ENCODE measurements around the gene BAZ1A. TPM values are rescaled to one million over a fixed set of nuclear protein-coding genes. Genes with fewer than 3 reads are reported as not detected.

The BAZ1A gene
- total and polyA plus RNA-seq, 2 of the 8 experiments (the other 6 are each of a cell fraction or from before 2014, with no cell fraction given): 8.0 to 23.1 TPM

DNA sequence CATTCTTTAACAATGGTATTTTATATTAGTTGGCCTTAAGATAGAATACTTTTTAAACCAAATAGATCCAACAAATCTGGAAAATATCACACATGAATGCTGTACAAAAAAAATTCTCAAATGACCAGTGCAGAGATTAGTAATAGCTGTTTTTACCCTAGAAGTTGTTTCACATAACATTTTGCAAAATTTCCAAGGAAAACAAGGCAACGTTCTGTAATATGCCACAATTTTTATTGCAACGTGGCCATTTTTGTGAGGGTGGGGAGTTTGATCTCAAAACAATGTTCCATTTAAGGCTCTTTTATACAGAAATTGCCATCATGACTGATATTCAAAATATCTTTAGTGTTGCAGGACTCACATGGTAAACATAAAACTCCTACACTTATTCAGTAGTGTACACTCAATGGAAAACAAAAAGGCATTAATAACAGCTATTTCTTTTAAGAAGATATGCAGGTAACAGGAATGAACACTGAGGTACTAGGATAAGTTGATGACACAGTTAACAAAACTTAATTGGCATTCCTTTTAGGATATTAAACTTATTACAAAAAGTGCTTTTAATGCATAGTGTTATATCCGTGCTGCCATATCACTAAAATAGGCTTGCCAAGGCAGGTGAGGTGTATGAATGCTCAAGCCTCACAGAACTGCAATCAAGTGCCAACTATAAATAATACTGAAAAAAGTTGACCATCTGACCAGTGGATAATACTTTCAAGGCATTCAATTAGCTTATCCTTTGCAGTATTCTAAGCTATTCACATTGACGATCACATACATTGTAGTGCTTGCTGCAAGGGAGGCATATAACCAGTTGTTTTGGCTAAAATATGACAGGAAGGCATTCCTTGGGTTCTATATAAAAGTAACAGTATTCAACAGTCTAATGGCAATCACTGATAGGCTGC lies 163.1 kb downstream of the BAZ1A start:
- no peak overlapping the region for H3K4ac ChIP-seq (replicated peaks; ENCODE audit: insufficient read length, low read depth, low read length)
- H2BK5ac ChIP-seq (ENCODE audit: low read depth, low read length): no peak overlapping the region
- no peak overlapping the region for H4K5ac ChIP-seq (ENCODE audit: insufficient read length, low read depth, low read length)
- H2AK5ac ChIP-seq (ENCODE audit: low read depth, low read length): no peak overlapping the region
- H2BK20ac ChIP-seq (ENCODE audit: low read length): no peak overlapping the region
- H3K36me3 ChIP-seq (ENCODE audit: control insufficient read depth in 2 of 4, insufficient read depth in 4 of 4, low read length in 3 of 4): peaks cover 0 to 14% (median 2%) of the 10 kb centered on the region in 4 experiments; a peak in 2 of 8 replicates
- 91% methylated on average over 4 of the region's 4 CpGs; no CpG with 5 or more reads in 1 of the 2 experiments for WGBS, 2 experiments (ENCODE audit: extremely low coverage in 1 of 2, insufficient coverage in 1 of 2, insufficient read length in 1 of 2, insufficient replicate concordance in 2 of 2, low coverage in 1 of 2, low lambda C conversion rate in 2 of 2, missing lambda C conversion rate in 1 of 2)
- H3K9me3 ChIP-seq (ENCODE audit: insufficient read depth in 2 of 2, low read depth in 1 of 2, low read length in 1 of 2): no peaks in the 10 kb centered on the region
- peaks cover 0 to 4% (median 0%) of the 10 kb centered on the region in 4 experiments; a peak in 3 of 7 replicates for H3K27me3 ChIP-seq (replicated peaks in 1 of 4; ENCODE audit: control insufficient read depth in 3 of 4, extremely low read depth in 1 of 4, insufficient read depth in 3 of 4, low read length in 3 of 4)
- H3K9ac ChIP-seq (replicated peaks in 1 of 4; ENCODE audit: extremely low read depth in 1 of 4, low read depth in 3 of 4, low read length in 3 of 4): no peak overlapping the region
- H2BK15ac ChIP-seq (ENCODE audit: low read length): no peak overlapping the region
- H2BK120ac ChIP-seq (replicated peaks; ENCODE audit: low read depth, low read length): no peak overlapping the region
- H4K8ac ChIP-seq (ENCODE audit: extremely low read depth, insufficient read depth, low read length): no peak overlapping the region
- no peak overlapping the region for H3K27ac ChIP-seq (ENCODE audit: low read depth, low read length)
- H3K23ac ChIP-seq (ENCODE audit: insufficient read length): no peak overlapping the region
- no peak overlapping the region for H2AFZ ChIP-seq (ENCODE audit: low read length)
- no peak overlapping the region for H3K56ac ChIP-seq (replicated peaks; ENCODE audit: insufficient read length, low read depth, low read length)
- H3K4me1 ChIP-seq (replicated peaks in 1 of 4; ENCODE audit: control insufficient read depth in 3 of 4, insufficient read depth in 4 of 4, low read length in 3 of 4): no peaks in the 10 kb centered on the region
- H3K79me2 ChIP-seq (ENCODE audit: control insufficient read depth in 1 of 2, insufficient read depth in 2 of 2, low read length in 2 of 2): peaks cover 0 to 7% of the 10 kb centered on the region in 2 experiments; a peak in 2 of 4 replicates
- H3K79me1 ChIP-seq (ENCODE audit: low read depth, low read length): no peaks in the 10 kb centered on the region
- no peak overlapping the region for H3K14ac ChIP-seq (ENCODE audit: insufficient read length)
- no peak overlapping the region for H3K4me3 ChIP-seq (ENCODE audit: extremely low read depth in 1 of 4, insufficient read depth in 2 of 4, low read depth in 3 of 4, low read length in 4 of 4)
- FAIRE-seq (no peak), DNase-seq (ENCODE audit: low read depth in 1 of 2, low spot score in 2 of 2) (no peak)
- POLR2A ChIA-PET (ENCODE audit: partially characterized antibody): interaction anchor here (1.7 to 6.3 kb wide), 2 partner anchors 12 to 18 kb away, joined by 4 to 31 read pairs; no protein-coding TSS in a partner anchor
- H3K18ac ChIP-seq (ENCODE audit: extremely low read depth, low read length): no peak overlapping the region
- H4K20me1 ChIP-seq (replicated peaks in 1 of 2; ENCODE audit: control insufficient read depth in 1 of 2, insufficient read depth in 2 of 2, low read length in 2 of 2): no peaks in the 10 kb centered on the region
- no peak overlapping the region for H2BK12ac ChIP-seq (ENCODE audit: low read depth, low read length)
- peaks cover 3% of the 10 kb centered on the region for H3K23me2 ChIP-seq (ENCODE audit: low read depth, low read length)
- H3K4me2 ChIP-seq (ENCODE audit: insufficient read depth in 1 of 2, low read depth in 2 of 2, low read length in 2 of 2): no peak overlapping the region
- H4K91ac ChIP-seq (replicated peaks; ENCODE audit: insufficient read length, low read length): no peak overlapping the region
- TF ChIP-seq TBP (IDR thresholded peaks at IDR 0.05; ENCODE audit: low read depth, low read length) (no peak), RFX5 (IDR thresholded peaks at IDR 0.05; ENCODE audit: borderline replicate concordance, low read depth, low read length) (no peak), CBX8 (IDR thresholded peaks at IDR 0.05; ENCODE audit: borderline replicate concordance, low read depth, low read length) (no peak)
- CTCF ChIA-PET (ENCODE audit: partially characterized antibody): interaction anchor here (0.7 to 1.0 kb wide), 3 partner anchors 11 to 40 kb away, joined by 3 to 5 read pairs (median 4); no protein-coding TSS in a partner anchor
